Osteoblast (primary cell): ENCODE results near the gene MAP3K20. TPM values are rescaled to one million over a fixed set of nuclear protein-coding genes. Genes with fewer than 3 reads are reported as not detected.

Experiments
- DNase-seq: peaks from one replicate; pipeline ENCODE4 v3.0.0; 2011; ENCODE audit warnings: low spot score, mixed read lengths; ENCODE audit not compliant: insufficient read length; ENCODE audit errors: missing footprints
- H2AFZ ChIP-seq: 2 replicates; pipeline ENCODE4 v1.6.0; 2011; ENCODE audit warnings: mild to moderate bottlenecking, low read length
- H3K27ac ChIP-seq: 2 replicates; pipeline ENCODE4 v1.5.1; 2011; ENCODE audit warnings: mild to moderate bottlenecking, low read depth, low read length, moderate library complexity
- H3K27me3 ChIP-seq: 2 replicates; pipeline ENCODE4 v1.6.0; 2012; ENCODE audit warnings: mild to moderate bottlenecking, control low read depth, inconsistent platforms, low read length, moderate library complexity; ENCODE audit not compliant: insufficient read depth
- H3K36me3 ChIP-seq: 2 replicates; pipeline ENCODE4 v1.5.1; 2011; ENCODE audit warnings: mild to moderate bottlenecking, low read length, control low read depth, moderate library complexity; ENCODE audit not compliant: insufficient read depth
- H3K4me1 ChIP-seq: 2 replicates; pipeline ENCODE4 v1.5.1; 2011; ENCODE audit warnings: mild to moderate bottlenecking, low read length, control low read depth, moderate library complexity; ENCODE audit not compliant: insufficient read depth
- H3K4me2 ChIP-seq: 2 replicates; pipeline ENCODE4 v1.6.0; 2011; ENCODE audit warnings: mild to moderate bottlenecking, low read length; ENCODE audit not compliant: insufficient read depth
- H3K4me3 ChIP-seq: fragments of 200-600 bp; sonication (generic); 3 replicates; pipeline ENCODE4 v1.5.1; 2012; ENCODE audit warnings: mild to moderate bottlenecking, low read length, inconsistent platforms; ENCODE audit not compliant: insufficient read depth
- H3K79me2 ChIP-seq: 2 replicates; pipeline ENCODE4 v1.6.0; 2012; ENCODE audit warnings: mild to moderate bottlenecking, low read length, control low read depth, inconsistent platforms; ENCODE audit not compliant: insufficient read depth
- H3K9me3 ChIP-seq: 2 replicates; pipeline ENCODE4 v1.5.1; 2011; ENCODE audit warnings: low read depth, low read length, control low read depth
- H4K20me1 ChIP-seq: 2 replicates; pipeline ENCODE4 v1.6.0; 2012; ENCODE audit warnings: mild to moderate bottlenecking, low read length, control low read depth; ENCODE audit not compliant: insufficient read depth
- CTCF ChIP-seq: IDR thresholded peaks from 2 replicates; pipeline ENCODE4 v1.5.1; 2011; ENCODE audit warnings: mild to moderate bottlenecking, low read depth, low read length, moderate library complexity; ENCODE audit errors: extremely low read depth
- total RNA-seq: library from RNA; depleted of rRNA; stranded (reverse); fragments of >200 nt; gene quantifications from 2 replicates; pipeline ENCODE4 v1.2.3, GENCODE V29; 2012

Gene MAP3K20
- total RNA-seq, 1 donor, result 56.1 TPM

GRCh38 chr2:173290046-173290445 lies 214.4 kb downstream of the MAP3K20 start:
- no peaks in the 10 kb centered on the region for H3K79me2 ChIP-seq
- H4K20me1 ChIP-seq, result no peaks in the 10 kb centered on the region
- no peaks in the 10 kb centered on the region for H3K27me3 ChIP-seq
- peak overlapping the region; percentile 29 for H2AFZ ChIP-seq
- H3K9me3 ChIP-seq, result no peaks in the 10 kb centered on the region
- peaks cover 11% of the 10 kb centered on the region for H3K4me1 ChIP-seq
- H3K36me3 ChIP-seq, result no peaks in the 10 kb centered on the region
- DNase-seq, result peak; percentile 80
- H3K27ac ChIP-seq, result peak overlapping the region; percentile 85
- TF ChIP-seq CTCF, result no peak
- no peak overlapping the region for H3K4me3 ChIP-seq
- H3K4me2 ChIP-seq, result no peak overlapping the region

- Histone ChIP-seq H4K20me1 (no peaks in the 10 kb centered on the region), H3K4me1 (peaks cover 11% of the 10 kb centered on the region), H3K79me2 (no peaks in the 10 kb centered on the region), H3K4me3 (no peak overlapping the region), H2AFZ (peak overlapping the region; percentile 29), H3K36me3 (no peaks in the 10 kb centered on the region), H3K27ac (peak overlapping the region; percentile 85), H3K27me3 (no peaks in the 10 kb centered on the region), H3K9me3 (no peaks in the 10 kb centered on the region), H3K4me2 (no peak overlapping the region)
- TF ChIP-seq CTCF, result no peak
- no peak for DNase-seq
These were observed 214.9 kb downstream of the MAP3K20 start for GRCh38 chr2:173290518-173290917.

GRCh38 chr2:173291412-173291811 lies 215.8 kb downstream of the MAP3K20 start:
- no peak overlapping the region for H3K4me2 ChIP-seq
- TF ChIP-seq CTCF, result no peak
- H3K36me3 ChIP-seq, result no peaks in the 10 kb centered on the region
- no peaks in the 10 kb centered on the region for H3K27me3 ChIP-seq
- no peak overlapping the region for H2AFZ ChIP-seq
- H4K20me1 ChIP-seq, result no peaks in the 10 kb centered on the region
- DNase-seq, result no peak
- no peaks in the 10 kb centered on the region for H3K79me2 ChIP-seq
- H3K4me1 ChIP-seq, result peaks cover 11% of the 10 kb centered on the region
- H3K4me3 ChIP-seq, result no peak overlapping the region
- no peaks in the 10 kb centered on the region for H3K9me3 ChIP-seq
- H3K27ac ChIP-seq, result no peak overlapping the region

GRCh38 chr2:173296235-173296634 lies 220.6 kb downstream of the MAP3K20 start:
- no peak for DNase-seq
- no peak for TF ChIP-seq CTCF
- Histone ChIP-seq H3K4me3 (no peak overlapping the region), H3K9me3 (peaks cover 8% of the 10 kb centered on the region), H3K4me1 (no peaks in the 10 kb centered on the region), H3K27me3 (no peaks in the 10 kb centered on the region), H3K4me2 (no peak overlapping the region), H2AFZ (no peak overlapping the region), H3K36me3 (no peaks in the 10 kb centered on the region), H3K79me2 (no peaks in the 10 kb centered on the region), H3K27ac (no peak overlapping the region), H4K20me1 (no peaks in the 10 kb centered on the region)
